ENCODE measurements around the gene ERICH4. TPM values are rescaled to one million over a fixed set of nuclear protein-coding genes. Genes with fewer than 3 reads are reported as not detected.
"Not testable (repeated sequence)": the region's sequence is repeated elsewhere in the genome, so short reads cannot be mapped to it uniquely, and the experiment has no call there.

ERICH4 gene
- total and polyA plus RNA-seq, 11 donors = 0.10 to 0.30 TPM; not detected in 9

DNA sequence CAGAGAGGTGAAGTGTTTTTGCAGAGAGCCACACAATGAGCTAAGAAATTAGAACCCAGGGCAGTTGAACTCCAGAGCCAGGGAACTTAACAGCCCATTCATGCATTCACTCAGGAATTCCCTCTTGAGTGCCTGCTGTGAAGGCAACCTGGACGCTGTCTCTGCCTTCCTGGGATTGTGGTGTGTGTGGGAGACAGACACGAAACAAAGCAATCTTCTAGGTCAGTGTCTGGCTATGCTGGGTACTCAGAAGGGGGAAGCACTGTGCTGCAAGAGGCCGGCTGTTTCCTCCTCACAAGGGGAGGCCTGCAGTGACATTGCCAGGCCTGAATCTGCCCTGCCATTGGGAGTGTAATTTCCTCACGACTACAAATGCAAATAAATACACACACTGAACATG lies 35.7 kb upstream of the ERICH4 start:
- TF ChIP-seq POLR2A (IDR thresholded peaks at IDR 0.05) = no peak
- peak in 1 of 12 donors; percentile 23 for TF ChIP-seq CTCF (IDR thresholded peaks at IDR 0.05)
- H3K4me1 ChIP-seq = peaks cover 0 to 93% (median 79%) of the 10 kb centered on the region in 12 donors

GRCh38 chr19:41408256-41408655 lies 34.7 kb upstream of the ERICH4 start:
- peaks cover 0 to 27% (median 8%) of the 10 kb centered on the region in 9 donors for H3K36me3 ChIP-seq
- peaks cover 0 to 90% (median 77%) of the 10 kb centered on the region in 12 donors for H3K4me1 ChIP-seq
- TF ChIP-seq POLR2A (IDR thresholded peaks at IDR 0.05) (no peak), CTCF (IDR thresholded peaks at IDR 0.05) (peak in 5 of 12 donors; percentile 9 to 30 (median 15))
- peak overlapping the region; percentile 55 to 88 (median 78) for H3K27ac ChIP-seq
- intact Hi-C loops (cut with DNase I) = loop anchor here in 1 of 10 donors (2.0 kb wide), 1 partner anchor 19 kb away; the partner anchor contains the start of gene B3GNT8
- 37 to 59% (median 51%) methylated on average over 4 of the region's 4 CpGs for WGBS, 4 donors
- ATAC-seq = peak in 1 of 4 donors; percentile 34
- H3K9me3 ChIP-seq = no peaks in the 10 kb centered on the region
- no peaks in the 10 kb centered on the region for H3K27me3 ChIP-seq
- no peak for DNase-seq
- no peak overlapping the region for H3K4me3 ChIP-seq

More for the DNA sequence above, 35.7 kb upstream of the ERICH4 start:
- H3K9me3 ChIP-seq = no peaks in the 10 kb centered on the region
- intact Hi-C loops (cut with DNase I) = no loop called here
- peaks cover 0 to 21% (median 0%) of the 10 kb centered on the region in 9 donors for H3K36me3 ChIP-seq
- DNase-seq = peak in 2 of 5 donors; percentile 37 to 68
- H3K4me3 ChIP-seq = no peak overlapping the region
- H3K27ac ChIP-seq = peak overlapping the region in 11 of 12 donors; percentile 38 to 88 (median 78)
- H3K27me3 ChIP-seq = no peaks in the 10 kb centered on the region
- ATAC-seq = peak in 3 of 4 donors; percentile 8 to 57 (median 55)
- WGBS, 4 donors = 23 to 53% (median 43%) methylated on average over 4 of the region's 4 CpGs

- Histone ChIP-seq H3K36me3 (peaks cover 0 to 29% (median 12%) of the 10 kb centered on the region in 9 donors), H3K4me1 (peaks cover 0 to 84% (median 71%) of the 10 kb centered on the region in 12 donors), H3K27ac (peak overlapping the region; percentile 55 to 88 (median 78))
- ATAC-seq, H3K27me3 ChIP-seq, DNase-seq, H3K4me3 ChIP-seq, H3K9me3 ChIP-seq: not testable (repeated sequence)
- WGBS, 4 donors = 93 to 99% (median 96%) methylated on average over 5 of the region's 5 CpGs
- intact Hi-C loops (cut with DNase I) = loop anchor here in 1 of 10 donors (2.0 kb wide), 1 partner anchor 18 kb away; the partner anchor contains the start of gene B3GNT8
Measured at GRCh38 chr19:41408846-41409245, 34.1 kb upstream of the ERICH4 start.

DNA sequence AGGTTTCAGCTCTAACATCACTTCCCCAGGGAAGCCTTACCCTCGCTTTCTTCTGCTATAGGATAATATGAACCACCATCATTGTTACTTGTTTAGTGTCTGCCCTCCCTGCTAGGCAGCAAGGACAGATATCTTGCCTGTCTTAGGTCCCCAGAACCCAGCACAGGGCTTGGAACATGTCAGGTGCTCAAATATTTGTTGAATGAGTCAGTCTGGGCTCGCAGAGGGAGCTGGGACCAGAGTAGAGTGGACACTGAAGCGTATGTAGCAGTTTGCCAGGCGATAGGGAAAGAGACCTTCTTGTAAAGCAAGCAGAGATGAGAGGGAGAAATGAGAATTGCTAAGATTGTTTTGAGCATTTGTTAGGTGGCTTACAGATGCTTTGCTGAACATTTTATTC lies 33.7 kb upstream of the ERICH4 start:
- TF ChIP-seq CTCF (IDR thresholded peaks at IDR 0.05) (no peak), POLR2A (IDR thresholded peaks at IDR 0.05) (no peak)
- Histone ChIP-seq H3K27ac (peak overlapping the region; percentile 55 to 88 (median 78)), H3K27me3 (no peaks in the 10 kb centered on the region), H3K9me3 (no peaks in the 10 kb centered on the region), H3K4me1 (peaks cover 0 to 82% (median 68%) of the 10 kb centered on the region in 12 donors), H3K4me3 (no peak overlapping the region), H3K36me3 (peaks cover 0 to 33% (median 16%) of the 10 kb centered on the region in 9 donors)
- intact Hi-C loops (cut with DNase I) = loop anchor here in 1 of 10 donors (2.0 kb wide), 1 partner anchor 18 kb away; the partner anchor contains the start of gene B3GNT8
- peak; percentile 69 to 75 (median 73) for ATAC-seq
- WGBS, 4 donors = 42 to 57% (median 51%) methylated on average over 4 of the region's 4 CpGs
- DNase-seq = peak in 4 of 5 donors; percentile 56 to 66 (median 58)

Measured in heart left ventricle (tissue), 16 donors.